Measurements from ENCODE around the gene INCENP.
"Not testable (repeated sequence)": the region's sequence is repeated elsewhere in the genome, so short reads cannot be mapped to it uniquely, and the experiment has no call there.

INCENP gene

GRCh38 chr11:62123669-62124185 is at the start of gene INCENP:
TSS of gene INCENP (plus strand) at chr11:62124011. CDS start at chr11:62128162, 4,151 bp downstream.
- peak within 1 kb of the TSS; percentile 58 for H3K27ac ChIP-seq (ENCODE audit: low read depth, low read length)
- H3K4me3 ChIP-seq (ENCODE audit: low read depth in 1 of 2, low read length in 2 of 2) = peak within 1 kb of the TSS; percentile 67 to 91
- no peaks in the 10 kb centered on the region for H3K9me3 ChIP-seq (ENCODE audit: low read length)
- H3K27me3 ChIP-seq (ENCODE audit: control insufficient read depth in 1 of 2, insufficient read depth in 2 of 2, low read length in 2 of 2) = no peaks in the 10 kb centered on the region
- no peaks in the 10 kb centered on the region for H3K36me3 ChIP-seq (ENCODE audit: insufficient read depth, low read length)
- H3K9ac ChIP-seq (ENCODE audit: low read length) = peak within 1 kb of the TSS; percentile 51
- H3K4me1 ChIP-seq (ENCODE audit: insufficient read depth, low read length) = peaks cover 10% of the 10 kb centered on the region

- Histone ChIP-seq H3K4me3 (ENCODE audit: low read depth in 1 of 2, low read length in 2 of 2) (no peak overlapping the region), H3K36me3 (ENCODE audit: insufficient read depth, low read length) (no peaks in the 10 kb centered on the region), H3K27ac (ENCODE audit: low read depth, low read length) (no peak overlapping the region), H3K9ac (ENCODE audit: low read length) (no peak overlapping the region), H3K9me3 (ENCODE audit: low read length) (no peaks in the 10 kb centered on the region), H3K27me3 (ENCODE audit: control insufficient read depth in 1 of 2, insufficient read depth in 2 of 2, low read length in 2 of 2) (no peaks in the 10 kb centered on the region), H3K4me1 (ENCODE audit: insufficient read depth, low read length) (no peaks in the 10 kb centered on the region)
Observed at GRCh38 chr11:62075438-62075837, 48.4 kb upstream of the INCENP start.

GRCh38 chr11:62077132-62077531 is 46.7 kb upstream of the INCENP start:
- Histone ChIP-seq H3K27me3 (ENCODE audit: control insufficient read depth in 1 of 2, insufficient read depth in 2 of 2, low read length in 2 of 2) (no peaks in the 10 kb centered on the region), H3K4me3 (ENCODE audit: low read depth in 1 of 2, low read length in 2 of 2) (no peak overlapping the region), H3K9me3 (ENCODE audit: low read length) (no peaks in the 10 kb centered on the region)

GRCh38 chr11:62081378-62082291 is 42.2 kb upstream of the INCENP start:
- H3K36me3 ChIP-seq (ENCODE audit: insufficient read depth, low read length) = no peaks in the 10 kb centered on the region
- H3K27me3 ChIP-seq (ENCODE audit: control insufficient read depth in 1 of 2, insufficient read depth in 2 of 2, low read length in 2 of 2) = no peaks in the 10 kb centered on the region
- no peak overlapping the region for H3K9ac ChIP-seq (ENCODE audit: low read length)
- H3K9me3 ChIP-seq (ENCODE audit: low read length) = no peaks in the 10 kb centered on the region
- H3K27ac ChIP-seq (ENCODE audit: low read depth, low read length) = no peak overlapping the region
- H3K4me1 ChIP-seq (ENCODE audit: insufficient read depth, low read length) = no peaks in the 10 kb centered on the region
- no peak overlapping the region for H3K4me3 ChIP-seq (ENCODE audit: low read depth in 1 of 2, low read length in 2 of 2)

More at GRCh38 chr11:62077132-62077531, 46.7 kb upstream of the INCENP start:
- no peak overlapping the region for H3K27ac ChIP-seq (ENCODE audit: low read depth, low read length)
- no peaks in the 10 kb centered on the region for H3K36me3 ChIP-seq (ENCODE audit: insufficient read depth, low read length)
- H3K4me1 ChIP-seq (ENCODE audit: insufficient read depth, low read length) = no peaks in the 10 kb centered on the region
- no peak overlapping the region for H3K9ac ChIP-seq (ENCODE audit: low read length)

- H3K27me3 ChIP-seq (ENCODE audit: control insufficient read depth in 1 of 2, insufficient read depth in 2 of 2, low read length in 2 of 2) = no peaks in the 10 kb centered on the region
- H3K9ac ChIP-seq (ENCODE audit: low read length) = no peak overlapping the region
- H3K4me3 ChIP-seq (ENCODE audit: low read depth in 1 of 2, low read length in 2 of 2) = no peak overlapping the region
- no peaks in the 10 kb centered on the region for H3K36me3 ChIP-seq (ENCODE audit: insufficient read depth, low read length)
- H3K4me1 ChIP-seq (ENCODE audit: insufficient read depth, low read length) = no peaks in the 10 kb centered on the region
- H3K9me3 ChIP-seq (ENCODE audit: low read length) = no peaks in the 10 kb centered on the region
- no peak overlapping the region for H3K27ac ChIP-seq (ENCODE audit: low read depth, low read length)
Observed at GRCh38 chr11:62082292-62082657, 41.5 kb upstream of the INCENP start.

- H3K9ac ChIP-seq (ENCODE audit: low read length); H3K9me3 ChIP-seq (ENCODE audit: low read length); H3K4me3 ChIP-seq (ENCODE audit: low read depth in 1 of 2, low read length in 2 of 2); H3K36me3 ChIP-seq (ENCODE audit: insufficient read depth, low read length); H3K27ac ChIP-seq (ENCODE audit: low read depth, low read length); H3K27me3 ChIP-seq (ENCODE audit: control insufficient read depth in 1 of 2, insufficient read depth in 2 of 2, low read length in 2 of 2); H3K4me1 ChIP-seq (ENCODE audit: insufficient read depth, low read length): not testable (repeated sequence)
Observed at GRCh38 chr11:62084801-62085200, 39.0 kb upstream of the INCENP start.

GRCh38 chr11:62087694-62088093 is 36.1 kb upstream of the INCENP start:
- Histone ChIP-seq H3K9me3 (ENCODE audit: low read length) (no peaks in the 10 kb centered on the region), H3K27ac (ENCODE audit: low read depth, low read length) (no peak overlapping the region), H3K9ac (ENCODE audit: low read length) (no peak overlapping the region), H3K36me3 (ENCODE audit: insufficient read depth, low read length) (no peaks in the 10 kb centered on the region), H3K27me3 (ENCODE audit: control insufficient read depth in 1 of 2, insufficient read depth in 2 of 2, low read length in 2 of 2) (no peaks in the 10 kb centered on the region), H3K4me1 (ENCODE audit: insufficient read depth, low read length) (no peaks in the 10 kb centered on the region), H3K4me3 (ENCODE audit: low read depth in 1 of 2, low read length in 2 of 2) (no peak overlapping the region)

GRCh38 chr11:62088331-62088933 is 35.4 kb upstream of the INCENP start:
- Histone ChIP-seq H3K4me1 (ENCODE audit: insufficient read depth, low read length) (no peaks in the 10 kb centered on the region), H3K9me3 (ENCODE audit: low read length) (no peaks in the 10 kb centered on the region), H3K9ac (ENCODE audit: low read length) (no peak overlapping the region), H3K27ac (ENCODE audit: low read depth, low read length) (no peak overlapping the region), H3K4me3 (ENCODE audit: low read depth in 1 of 2, low read length in 2 of 2) (no peak overlapping the region), H3K36me3 (ENCODE audit: insufficient read depth, low read length) (no peaks in the 10 kb centered on the region), H3K27me3 (ENCODE audit: control insufficient read depth in 1 of 2, insufficient read depth in 2 of 2, low read length in 2 of 2) (no peaks in the 10 kb centered on the region)

- Histone ChIP-seq H3K4me3 (ENCODE audit: low read depth in 1 of 2, low read length in 2 of 2) (no peak overlapping the region), H3K9ac (ENCODE audit: low read length) (no peak overlapping the region), H3K36me3 (ENCODE audit: insufficient read depth, low read length) (no peaks in the 10 kb centered on the region), H3K27me3 (ENCODE audit: control insufficient read depth in 1 of 2, insufficient read depth in 2 of 2, low read length in 2 of 2) (no peaks in the 10 kb centered on the region), H3K9me3 (ENCODE audit: low read length) (no peaks in the 10 kb centered on the region), H3K27ac (ENCODE audit: low read depth, low read length) (no peak overlapping the region), H3K4me1 (ENCODE audit: insufficient read depth, low read length) (peaks cover 10% of the 10 kb centered on the region)
Observed at GRCh38 chr11:62103141-62103540, 20.7 kb upstream of the INCENP start.

GRCh38 chr11:62103986-62104385 is 19.8 kb upstream of the INCENP start:
- no peak overlapping the region for H3K9ac ChIP-seq (ENCODE audit: low read length)
- no peaks in the 10 kb centered on the region for H3K27me3 ChIP-seq (ENCODE audit: control insufficient read depth in 1 of 2, insufficient read depth in 2 of 2, low read length in 2 of 2)
- no peaks in the 10 kb centered on the region for H3K9me3 ChIP-seq (ENCODE audit: low read length)
- H3K36me3 ChIP-seq (ENCODE audit: insufficient read depth, low read length) = no peaks in the 10 kb centered on the region
- no peak overlapping the region for H3K4me3 ChIP-seq (ENCODE audit: low read depth in 1 of 2, low read length in 2 of 2)
- H3K4me1 ChIP-seq (ENCODE audit: insufficient read depth, low read length) = peaks cover 10% of the 10 kb centered on the region
- H3K27ac ChIP-seq (ENCODE audit: low read depth, low read length) = no peak overlapping the region

- Histone ChIP-seq H3K27ac (ENCODE audit: low read depth, low read length) (peak overlapping the region; percentile 50), H3K4me1 (ENCODE audit: insufficient read depth, low read length) (peaks cover 10% of the 10 kb centered on the region), H3K9me3 (ENCODE audit: low read length) (no peaks in the 10 kb centered on the region), H3K4me3 (ENCODE audit: low read depth in 1 of 2, low read length in 2 of 2) (peak overlapping the region in 1 of 2 donors; percentile 59), H3K27me3 (ENCODE audit: control insufficient read depth in 1 of 2, insufficient read depth in 2 of 2, low read length in 2 of 2) (no peaks in the 10 kb centered on the region), H3K9ac (ENCODE audit: low read length) (peak overlapping the region; percentile 44), H3K36me3 (ENCODE audit: insufficient read depth, low read length) (no peaks in the 10 kb centered on the region)
Observed at GRCh38 chr11:62104816-62105653, 18.8 kb upstream of the INCENP start.
